Naive thymus-derived CD8-positive, alpha-beta T cell (primary cell): ENCODE results near the gene RFX6. TPM values are rescaled to one million over a fixed set of nuclear protein-coding genes. Genes with fewer than 3 reads are reported as not detected.

ENCODE experiments used
- ATAC-seq, 2 donors: fragments of 150-1000 bp; cut with Tn5 transposase in 1 of 2; sonication (Bioruptor Pico), chemical (Tn5 transposase) in 1 of 2; 1 replicate in 1 of 2; 2 replicates in 1 of 2; pipeline ENCODE4 v1.10.0; 2021; ENCODE audit warnings: mild to moderate bottlenecking in 2 of 2, moderate library complexity in 2 of 2
- POLR2A ChIA-PET: fragments of 350-600 bp; sonication (Branson Sonifier 250); formaldehyde crosslinking; loops from one replicate; lab custom pipeline; 2021; ENCODE audit warnings: antibody characterized with exemption; lab: Charles Lee
- DNase-seq, 10 donors: peaks; one replicate each; pipeline versions ENCODE4 v3.0.0 to v3.0.0-alpha.2; 2020 to 2022
- H3K27ac Mint-ChIP-seq, 10 donors: one replicate each; pipeline ENCODE4 v1.8.0; 2020 to 2022; ENCODE audit warnings: mild to moderate bottlenecking in 10 of 10, mixed read lengths in 10 of 10, moderate library complexity in 4 of 10, inconsistent platforms in 1 of 10
- H3K27me3 Mint-ChIP-seq, 5 donors: one replicate each; pipeline ENCODE4 v1.8.0; 2021 to 2022; ENCODE audit warnings: mixed read lengths in 5 of 5
- H3K36me3 Mint-ChIP-seq, 3 donors: one replicate each; pipeline ENCODE4 v1.8.0; 2020 to 2022; ENCODE audit warnings: mixed read lengths in 3 of 3, mild to moderate bottlenecking in 2 of 3, inconsistent platforms in 1 of 3
- H3K4me1 Mint-ChIP-seq, 4 donors: one replicate each; pipeline ENCODE4 v1.8.0; 2021 to 2022; ENCODE audit warnings: mixed read lengths in 4 of 4
- H3K4me3 Mint-ChIP-seq, 10 donors: one replicate each; pipeline ENCODE4 v1.8.0; 2020 to 2022; ENCODE audit warnings: mild to moderate bottlenecking in 10 of 10, mixed read lengths in 10 of 10, moderate library complexity in 6 of 10, inconsistent platforms in 1 of 10
- H3K9me3 Mint-ChIP-seq, 9 donors: one replicate each; pipeline ENCODE4 v1.8.0; 2020 to 2022; ENCODE audit warnings: mixed read lengths in 9 of 9, mild to moderate bottlenecking in 3 of 9, inconsistent platforms in 1 of 9, moderate library complexity in 1 of 9
- polyA plus RNA-seq, 3 donors: library from polyadenylated mRNA; unstranded; fragments of 300-500 nt; fragmentation: Illumina TruSeq; gene quantifications; one replicate each; pipeline ENCODE4 v1.2.3, GENCODE V29; 2021
- total RNA-seq, 8 experiments: library from RNA in 2 of 8; stranded (reverse) in 2 of 8; gene quantifications; one replicate each; pipeline ENCODE4 v1.2.3 and lab custom pipeline; 2021 to 2026

RFX6 gene
- total and polyA plus RNA-seq, 5 experiments from 2014 or later, result not detected

GRCh38 chr6:116925088-116925794 is 48.2 kb downstream of the RFX6 start:
- H3K27me3 Mint-ChIP-seq, result no peaks in the 10 kb centered on the region
- no peaks in the 10 kb centered on the region for H3K9me3 Mint-ChIP-seq
- H3K4me3 Mint-ChIP-seq, result no peak overlapping the region
- no peak overlapping the region for H3K27ac Mint-ChIP-seq
- POLR2A ChIA-PET, result no interaction called here
- H3K36me3 Mint-ChIP-seq, result no peaks in the 10 kb centered on the region
- DNase-seq (no peak), ATAC-seq (no peak)
- H3K4me1 Mint-ChIP-seq, result no peaks in the 10 kb centered on the region

GRCh38 chr6:116928677-116929076 is 51.6 kb downstream of the RFX6 start:
- Mint-ChIP-seq H3K27ac (no peak overlapping the region), H3K27me3 (peaks cover 0 to 9% (median 0%) of the 10 kb centered on the region in 5 donors), H3K36me3 (no peaks in the 10 kb centered on the region), H3K9me3 (no peaks in the 10 kb centered on the region), H3K4me3 (no peak overlapping the region), H3K4me1 (no peaks in the 10 kb centered on the region)
- POLR2A ChIA-PET, result no interaction called here
- no peak for ATAC-seq
- DNase-seq, result no peak

GRCh38 chr6:116929825-116930224 is 52.8 kb downstream of the RFX6 start:
- H3K9me3 Mint-ChIP-seq, result no peaks in the 10 kb centered on the region
- ATAC-seq (no peak), DNase-seq (no peak)
- H3K27me3 Mint-ChIP-seq, result peaks cover 0 to 9% (median 0%) of the 10 kb centered on the region in 5 donors
- no peak overlapping the region for H3K27ac Mint-ChIP-seq
- H3K4me3 Mint-ChIP-seq, result no peak overlapping the region
- POLR2A ChIA-PET, result no interaction called here
- no peaks in the 10 kb centered on the region for H3K4me1 Mint-ChIP-seq
- no peaks in the 10 kb centered on the region for H3K36me3 Mint-ChIP-seq

- Mint-ChIP-seq H3K27ac (no peak overlapping the region), H3K27me3 (peaks cover 0 to 9% (median 0%) of the 10 kb centered on the region in 5 donors), H3K9me3 (no peaks in the 10 kb centered on the region), H3K4me3 (no peak overlapping the region), H3K4me1 (no peaks in the 10 kb centered on the region), H3K36me3 (no peaks in the 10 kb centered on the region)
- POLR2A ChIA-PET, result no interaction called here
- DNase-seq (no peak), ATAC-seq (no peak)
Measured at GRCh38 chr6:116931456-116931855, 54.4 kb downstream of the RFX6 start.

GRCh38 chr6:116932496-116932895 is 55.5 kb downstream of the RFX6 start:
- Mint-ChIP-seq H3K9me3 (no peaks in the 10 kb centered on the region), H3K27me3 (peaks cover 0 to 9% (median 0%) of the 10 kb centered on the region in 5 donors), H3K4me3 (no peak overlapping the region), H3K36me3 (no peaks in the 10 kb centered on the region), H3K4me1 (no peaks in the 10 kb centered on the region), H3K27ac (no peak overlapping the region)
- no peak for DNase-seq
- POLR2A ChIA-PET, result no interaction called here
- ATAC-seq, result no peak

GRCh38 chr6:116933485-116933884 is 56.4 kb downstream of the RFX6 start:
- POLR2A ChIA-PET, result no interaction called here
- H3K9me3 Mint-ChIP-seq, result no peaks in the 10 kb centered on the region
- no peak for ATAC-seq
- DNase-seq, result no peak
- H3K36me3 Mint-ChIP-seq, result no peaks in the 10 kb centered on the region
- no peaks in the 10 kb centered on the region for H3K4me1 Mint-ChIP-seq
- no peak overlapping the region for H3K27ac Mint-ChIP-seq
- H3K4me3 Mint-ChIP-seq, result no peak overlapping the region
- peaks cover 0 to 9% (median 0%) of the 10 kb centered on the region in 5 donors for H3K27me3 Mint-ChIP-seq

GRCh38 chr6:116938305-116938704 is 61.3 kb downstream of the RFX6 start:
- POLR2A ChIA-PET, result no interaction called here
- Mint-ChIP-seq H3K36me3 (no peaks in the 10 kb centered on the region), H3K9me3 (no peaks in the 10 kb centered on the region), H3K27me3 (peaks cover 0 to 6% (median 0%) of the 10 kb centered on the region in 5 donors), H3K27ac (no peak overlapping the region), H3K4me3 (no peak overlapping the region), H3K4me1 (no peaks in the 10 kb centered on the region)
- no peak for DNase-seq
- no peak for ATAC-seq

- Mint-ChIP-seq H3K27ac (no peak overlapping the region), H3K4me3 (no peak overlapping the region), H3K9me3 (no peaks in the 10 kb centered on the region), H3K36me3 (no peaks in the 10 kb centered on the region), H3K4me1 (no peaks in the 10 kb centered on the region), H3K27me3 (peaks cover 0 to 13% (median 4%) of the 10 kb centered on the region in 5 donors)
- POLR2A ChIA-PET, result no interaction called here
- DNase-seq, result no peak
- no peak for ATAC-seq
Measured at GRCh38 chr6:116941727-116942126, 64.7 kb downstream of the RFX6 start.

- Mint-ChIP-seq H3K36me3 (no peaks in the 10 kb centered on the region), H3K27ac (no peak overlapping the region), H3K9me3 (no peaks in the 10 kb centered on the region), H3K27me3 (peaks cover 0 to 24% (median 4%) of the 10 kb centered on the region in 5 donors), H3K4me3 (no peak overlapping the region), H3K4me1 (no peaks in the 10 kb centered on the region)
- POLR2A ChIA-PET, result no interaction called here
- no peak for DNase-seq
- no peak for ATAC-seq
Measured at GRCh38 chr6:116945809-116946208, 68.8 kb downstream of the RFX6 start.

GRCh38 chr6:116948533-116949304 is 71.7 kb downstream of the RFX6 start:
- Mint-ChIP-seq H3K36me3 (no peaks in the 10 kb centered on the region), H3K27me3 (peaks cover 0 to 24% (median 1%) of the 10 kb centered on the region in 5 donors), H3K27ac (no peak overlapping the region), H3K4me1 (no peaks in the 10 kb centered on the region), H3K9me3 (no peaks in the 10 kb centered on the region), H3K4me3 (no peak overlapping the region)
- no peak for ATAC-seq
- POLR2A ChIA-PET, result no interaction called here
- no peak for DNase-seq

- H3K27me3 Mint-ChIP-seq, result peaks cover 0 to 24% (median 1%) of the 10 kb centered on the region in 5 donors
- no peaks in the 10 kb centered on the region for H3K36me3 Mint-ChIP-seq
- H3K27ac Mint-ChIP-seq, result no peak overlapping the region
- H3K4me3 Mint-ChIP-seq, result no peak overlapping the region
- POLR2A ChIA-PET, result no interaction called here
- H3K9me3 Mint-ChIP-seq, result no peaks in the 10 kb centered on the region
- no peak for DNase-seq
- ATAC-seq, result no peak
- no peaks in the 10 kb centered on the region for H3K4me1 Mint-ChIP-seq
Measured at GRCh38 chr6:116949964-116950363, 72.9 kb downstream of the RFX6 start.

- no peaks in the 10 kb centered on the region for H3K4me1 Mint-ChIP-seq
- ATAC-seq, result no peak
- no peak for DNase-seq
- H3K27ac Mint-ChIP-seq, result no peak overlapping the region
- POLR2A ChIA-PET, result no interaction called here
- peaks cover 0 to 1% (median 0%) of the 10 kb centered on the region in 5 donors for H3K27me3 Mint-ChIP-seq
- no peaks in the 10 kb centered on the region for H3K36me3 Mint-ChIP-seq
- no peak overlapping the region for H3K4me3 Mint-ChIP-seq
- no peaks in the 10 kb centered on the region for H3K9me3 Mint-ChIP-seq
Measured at GRCh38 chr6:116954335-116954734, 77.3 kb downstream of the RFX6 start.

- H3K4me3 Mint-ChIP-seq, result no peak overlapping the region
- DNase-seq (no peak), ATAC-seq (no peak)
- no peaks in the 10 kb centered on the region for H3K4me1 Mint-ChIP-seq
- POLR2A ChIA-PET, result no interaction called here
- peaks cover 0 to 1% (median 0%) of the 10 kb centered on the region in 5 donors for H3K27me3 Mint-ChIP-seq
- no peak overlapping the region for H3K27ac Mint-ChIP-seq
- H3K9me3 Mint-ChIP-seq, result no peaks in the 10 kb centered on the region
- H3K36me3 Mint-ChIP-seq, result no peaks in the 10 kb centered on the region
Measured at GRCh38 chr6:116954938-116955337, 77.9 kb downstream of the RFX6 start.
